Right lobe of liver (tissue), 6 donors: Measurements from ENCODE around the gene RPP25L. TPM values are rescaled to one million over a fixed set of nuclear protein-coding genes. Genes with fewer than 3 reads are reported as not detected.

ENCODE experiments used
- ATAC-seq, 4 donors: fragments of 200-7000 bp; cut with Tn5 transposase; one replicate each; pipeline ENCODE4 v1.9.1; 2020; ENCODE audit warnings: mild to moderate bottlenecking in 4 of 4, moderate library complexity in 4 of 4
- DNase-seq, 3 donors: peaks; one replicate each; pipeline ENCODE4 v3.0.0-alpha.2; 2020
- H3K27ac ChIP-seq, 3 donors: fragments of 200-600 bp; one replicate each; pipeline ENCODE4 v1.8.0; 2022
- H3K27me3 ChIP-seq, 2 donors: fragments of 200-600 bp; one replicate each; pipeline ENCODE4 v1.8.0; 2022
- H3K36me3 ChIP-seq, 4 donors: fragments of 200-600 bp; sonication (generic) in 1 of 4; one replicate each; pipeline versions ENCODE4 v1.5.1 to v1.8.0; 2017 to 2022; ENCODE audit warnings: control low read depth in 1 of 4
- H3K4me1 ChIP-seq, 4 donors: fragments of 200-600 bp; sonication (generic) in 1 of 4; one replicate each; pipeline versions ENCODE4 v1.5.1 to v1.8.0; 2017 to 2022; ENCODE audit warnings: control low read depth in 1 of 4
- H3K4me3 ChIP-seq, 3 donors: fragments of 200-600 bp; one replicate each; pipeline ENCODE4 v1.8.0; 2022
- H3K9me3 ChIP-seq, 4 donors: fragments of 200-600 bp; sonication (generic) in 1 of 4; one replicate each; pipeline versions ENCODE4 v1.5.1 to v1.8.0; 2017 to 2022; ENCODE audit warnings: control low read depth in 1 of 4
- CTCF ChIP-seq, 4 donors: fragments of 200-600 bp in 3 of 4; fragments of 450-650 bp in 1 of 4; IDR thresholded peaks; one replicate each; pipeline versions ENCODE4 v1.5.1 to v1.8.0; 2016 to 2022; ENCODE audit warnings: antibody characterized with exemption in 4 of 4, mild to moderate bottlenecking in 2 of 4
- POLR2A ChIP-seq: fragments of 450-650 bp; IDR thresholded peaks from one replicate; pipeline ENCODE4 v1.6.1; 2017; ENCODE audit warnings: antibody characterized with exemption, mild to moderate bottlenecking
- WGBS: methylation state at CpG from one replicate; pipeline ENCODE4 v1.1.6; 2018; ENCODE audit warnings: low coverage, low lambda C conversion rate; ENCODE audit not compliant: insufficient coverage; ENCODE audit errors: missing lambda C conversion rate; 5-methylcytosine and 5-hydroxymethylcytosine counted together
- intact Hi-C, 2 donors: fragments of 100-400 bp; cut with DNase I; formaldehyde crosslinking; loops; one replicate each; pipeline versions ENCODE4 v1.11.2 to v1.14.1; 2022
- long read RNA-seq: library from polyadenylated mRNA; unstranded; transcript quantifications from one replicate; pipeline ENCODE4 v2.0.0, GENCODE V29; 2019
- total RNA-seq, 6 experiments: library from RNA; depleted of rRNA in 2 of 6; stranded (reverse); fragments of >200 nt in 2 of 6; fragmentation: NEBNext Ultra II Directional in 3 of 6; extraction: Animal tissue kit (Norgen Biotek cat#: 25700) in 3 of 6; gene quantifications; one replicate each; pipeline versions ENCODE4 v1.1.0 to v1.2.4, GENCODE V29; 2016 to 2023
- donor health status: DM: no; HTN: yes; CAD: no.
- donor health status: DM: no; HTN: no; CAD: no.
- donor health status: DM: no; HTN: no; CAD: no.
- donor health status: DM: no; HTN: yes; CAD: no.
- donor health status: DM: no; HTN: yes; CAD: no.

RPP25L gene
- total RNA-seq: 10 to 100 TPM; 15.2 to 29.1 (median 25.0) TPM
- long read RNA-seq, transcript RPP25L-202 (2 exons, 888 nt): major isoform, 9 of 13 reads
- long read RNA-seq, partial matches to known transcripts: 3 of 13 reads
- long read RNA-seq, other reads (novel, unspliced or antisense): 1 of 13 reads

DNA sequence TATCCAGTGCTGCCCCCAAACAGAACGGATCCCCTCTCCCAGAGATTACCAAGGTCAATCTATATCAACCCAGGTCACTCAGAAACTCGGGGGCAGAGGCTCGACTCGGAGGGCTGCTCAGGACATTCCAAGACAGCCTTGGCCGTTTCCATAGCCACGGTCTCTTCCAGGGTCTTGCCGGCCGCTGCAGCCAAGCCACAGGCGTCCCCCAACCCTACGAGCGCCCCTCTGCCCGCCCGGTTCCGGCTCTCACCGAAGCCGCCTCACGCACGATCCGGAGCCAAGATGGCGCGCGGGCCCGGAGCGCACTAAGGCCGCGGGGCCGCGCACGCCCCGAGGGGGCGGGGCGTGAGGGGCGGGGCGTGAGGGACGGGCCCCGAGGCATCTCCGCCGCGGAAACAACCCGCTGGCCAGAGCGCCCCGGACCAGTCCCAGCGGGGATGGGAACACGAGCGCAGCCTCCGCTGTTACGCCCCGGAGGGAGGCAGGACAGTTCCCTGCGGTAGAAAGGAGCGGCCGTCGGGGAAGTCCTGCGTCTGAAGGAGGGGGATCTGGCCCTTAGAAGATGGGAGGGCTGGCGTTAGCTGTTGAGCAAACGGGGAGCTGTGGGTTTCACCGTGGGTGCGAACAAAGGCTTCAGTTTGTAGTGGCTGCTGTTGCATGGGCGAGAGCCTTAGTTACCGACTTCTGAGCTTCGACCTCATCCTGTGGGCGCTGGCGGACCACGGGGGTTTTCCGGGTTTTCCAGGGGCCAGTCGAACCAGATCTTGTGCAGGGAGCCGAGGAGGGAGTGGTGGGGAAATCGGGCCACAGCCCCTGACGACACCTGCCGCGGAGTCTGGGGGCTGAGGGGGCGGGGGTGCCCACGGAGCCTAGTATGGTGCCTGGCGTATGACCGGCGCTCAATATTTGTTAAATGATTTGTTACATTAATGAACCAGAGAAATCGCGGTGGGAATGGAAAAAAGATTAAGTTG, at the start of gene RPP25L:
Gene RPP25L, minus strand, starts transcription at position 287 of the 977 bp plus-strand sequence. CDS start 801 bp downstream, outside the sequence.
- Histone ChIP-seq H3K27me3 (no peaks in the 10 kb centered on the region), H3K27ac (peak within 1 kb of the TSS; percentile 86 to 89 (median 86)), H3K9me3 (no peaks in the 10 kb centered on the region), H3K4me3 (peak within 1 kb of the TSS; percentile 62 to 85 (median 74)), H3K4me1 (peaks cover 0 to 28% (median 10%) of the 10 kb centered on the region in 4 donors), H3K36me3 (peaks cover 0 to 13% (median under 1%) of the 10 kb centered on the region in 4 donors)
- 2% methylated on average over 33 of the region's 77 CpGs for WGBS
- peak; percentile 93 for TF ChIP-seq POLR2A
- TF ChIP-seq CTCF (IDR thresholded peaks at IDR 0.05): no peak
- DNase-seq (peak; percentile 91 to 93 (median 91)), ATAC-seq (peak; percentile 93 to 98 (median 96))
- intact Hi-C loops: no loop called here

- Histone ChIP-seq H3K36me3 (no peaks in the 10 kb centered on the region), H3K4me3 (no peak overlapping the region), H3K27ac (no peak overlapping the region), H3K9me3 (no peaks in the 10 kb centered on the region), H3K27me3 (no peaks in the 10 kb centered on the region), H3K4me1 (peaks cover 0 to 4% (median 0%) of the 10 kb centered on the region in 4 donors)
- peak in 1 of 4 donors; percentile 52 for ATAC-seq
- intact Hi-C loops: no loop called here
- DNase-seq: peak in 1 of 3 donors; percentile 47
- 73% methylated on average over 4 of the region's 8 CpGs for whole genome bisulfite sequencing
- TF ChIP-seq CTCF (IDR thresholded peaks at IDR 0.05): no peak
- no peak for TF ChIP-seq POLR2A
Measured at GRCh38 chr9:34659592-34660253, 47.8 kb upstream of the RPP25L start.

- no peaks in the 10 kb centered on the region for H3K36me3 ChIP-seq
- WGBS: 89% methylated on average over 14 of the region's 14 CpGs
- no peaks in the 10 kb centered on the region for H3K27me3 ChIP-seq
- H3K9me3 ChIP-seq: no peaks in the 10 kb centered on the region
- DNase-seq (no peak), ATAC-seq (no peak)
- H3K27ac ChIP-seq: no peak overlapping the region
- intact Hi-C loops: no loop called here
- no peaks in the 10 kb centered on the region for H3K4me1 ChIP-seq
- no peak overlapping the region for H3K4me3 ChIP-seq
- TF ChIP-seq CTCF (IDR thresholded peaks at IDR 0.05) (no peak), POLR2A (no peak)
Measured at GRCh38 chr9:34658461-34658860, 46.6 kb upstream of the RPP25L start.

- 80% methylated on average over 2 of the region's 5 CpGs for WGBS
- ATAC-seq (no peak), DNase-seq (no peak)
- Histone ChIP-seq H3K36me3 (no peaks in the 10 kb centered on the region), H3K4me3 (no peak overlapping the region), H3K9me3 (no peaks in the 10 kb centered on the region), H3K27ac (no peak overlapping the region), H3K27me3 (no peaks in the 10 kb centered on the region), H3K4me1 (peaks cover 0 to 13% (median 6%) of the 10 kb centered on the region in 4 donors)
- intact Hi-C loops: no loop called here
- TF ChIP-seq POLR2A (no peak), CTCF (IDR thresholded peaks at IDR 0.05) (no peak)
Measured at GRCh38 chr9:34656992-34657391, 45.1 kb upstream of the RPP25L start.
